GM18508 (cell line): ENCODE data around the gene SLC12A4.

Experiments
- ATAC-seq: cut with Tn5 transposase; IDR thresholded peaks from one replicate; pipeline ENCODE4 v1.9.1; 2021; ENCODE audit warnings: moderate number of reproducible peaks; ENCODE audit not compliant: insufficient read depth, unreplicated experiment

The SLC12A4 gene

GRCh38 chr16:67965668-67966548, 2.5 kb downstream of the SLC12A4 start:
- ATAC-seq, result no peak

- no peak for ATAC-seq
Observed at GRCh38 chr16:67964477-67965131, 3.8 kb downstream of the SLC12A4 start.

GRCh38 chr16:67963662-67964321, 4.6 kb downstream of the SLC12A4 start:
- ATAC-seq, result no peak

- ATAC-seq, result no peak
Observed at GRCh38 chr16:67963292-67963661, 5.2 kb downstream of the SLC12A4 start.

GRCh38 chr16:67962135-67962534, 6.3 kb downstream of the SLC12A4 start:
- ATAC-seq, result no peak

GRCh38 chr16:67961551-67961957, 6.9 kb downstream of the SLC12A4 start:
- no peak for ATAC-seq

- no peak for ATAC-seq
Observed at GRCh38 chr16:67959536-67960329, 8.7 kb downstream of the SLC12A4 start.

- ATAC-seq, result no peak
Observed at GRCh38 chr16:67957622-67958021, 10.8 kb downstream of the SLC12A4 start.

- ATAC-seq, result no peak
Observed at GRCh38 chr16:67954421-67955196, 13.8 kb downstream of the SLC12A4 start.

- no peak for ATAC-seq
Observed at GRCh38 chr16:67953641-67954375, 14.6 kb downstream of the SLC12A4 start.

- ATAC-seq, result no peak
Observed at GRCh38 chr16:67951485-67951884, 17.0 kb downstream of the SLC12A4 start.

GRCh38 chr16:67950335-67950843, 18.0 kb downstream of the SLC12A4 start:
- ATAC-seq, result no peak

- no peak for ATAC-seq
Observed at GRCh38 chr16:67949645-67950044, 18.8 kb downstream of the SLC12A4 start.

- ATAC-seq, result no peak
Observed at GRCh38 chr16:67948015-67948414, 20.4 kb downstream of the SLC12A4 start.

GRCh38 chr16:67946966-67947558, 21.4 kb downstream of the SLC12A4 start:
- no peak for ATAC-seq

- ATAC-seq, result no peak
Observed at GRCh38 chr16:67946128-67946569, 22.3 kb downstream of the SLC12A4 start.

- ATAC-seq, result no peak
Observed at GRCh38 chr16:67945392-67945933, 23.0 kb downstream of the SLC12A4 start.
